ENCODE data around the gene HTT. TPM values are rescaled to one million over a fixed set of nuclear protein-coding genes. Genes with fewer than 3 reads are reported as not detected.
A peak's percentile ranks its signal among the peaks of the same experiment; 100 is the strongest.

Gene HTT
- total and polyA plus RNA-seq, 2 of the 13 experiments (the other 11 are each of a cell fraction or from before 2014, with no cell fraction given) = 17.5 to 19.5 TPM

DNA sequence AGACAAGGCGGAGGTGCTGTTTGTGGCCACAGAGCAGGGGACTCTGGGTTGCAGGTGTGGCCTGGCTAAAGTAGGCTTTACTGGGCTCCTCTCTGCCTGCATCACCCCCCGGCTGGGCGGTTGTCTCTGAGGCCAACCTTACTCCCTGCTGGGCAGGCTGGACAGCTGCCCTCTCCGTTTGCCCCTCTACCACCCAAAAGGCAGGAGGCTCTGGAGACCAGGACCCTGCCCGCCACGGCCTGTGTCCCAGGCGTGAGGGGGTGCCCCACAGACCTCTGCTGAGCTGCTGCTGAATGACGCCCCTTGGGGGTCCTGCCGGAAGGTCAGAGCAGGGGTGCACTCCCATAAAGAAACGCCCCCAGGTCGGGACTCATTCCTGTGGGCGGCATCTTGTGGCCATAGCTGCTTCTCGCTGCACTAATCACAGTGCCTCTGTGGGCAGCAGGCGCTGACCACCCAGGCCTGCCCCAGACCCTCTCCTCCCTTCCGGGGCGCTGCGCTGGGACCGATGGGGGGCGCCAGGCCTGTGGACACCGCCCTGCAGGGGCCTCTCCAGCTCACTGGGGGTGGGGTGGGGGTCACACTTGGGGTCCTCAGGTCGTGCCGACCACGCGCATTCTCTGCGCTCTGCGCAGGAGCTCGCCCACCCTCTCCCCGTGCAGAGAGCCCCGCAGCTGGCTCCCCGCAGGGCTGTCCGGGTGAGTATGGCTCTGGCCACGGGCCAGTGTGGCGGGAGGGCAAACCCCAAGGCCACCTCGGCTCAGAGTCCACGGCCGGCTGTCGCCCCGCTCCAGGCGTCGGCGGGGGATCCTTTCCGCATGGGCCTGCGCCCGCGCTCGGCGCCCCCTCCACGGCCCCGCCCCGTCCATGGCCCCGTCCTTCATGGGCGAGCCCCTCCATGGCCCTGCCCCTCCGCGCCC is 1.1 kb upstream of the HTT start (continued):
- TF ChIP-seq ZNF816 (CRISPR knock-in tag; IDR thresholded peaks at IDR 0.05; ENCODE audit: borderline replicate concordance) (no peak), GPN1 (CRISPR knock-in tag; IDR thresholded peaks at IDR 0.05; ENCODE audit: borderline replicate concordance) (no peak), HES4 (CRISPR knock-in tag; IDR thresholded peaks at IDR 0.05; ENCODE audit: borderline replicate concordance) (no peak; the same call in 1 of the 2 replicates), XBP1 (CRISPR knock-in tag; IDR thresholded peaks at IDR 0.05) (no peak), ZNF414 (CRISPR knock-in tag; IDR thresholded peaks at IDR 0.05) (0 out of 2 replicates have a peak, but pooled peaks have one; percentile 72), MYC (CRISPR knock-in tag; IDR thresholded peaks at IDR 0.05; ENCODE audit: borderline replicate concordance) (peak; percentile 73; the same call in 1 of the 2 replicates), RNF2 (conservative IDR thresholded peaks at IDR 0.05; ENCODE audit: low read depth) (no peak), THYN1 (CRISPR knock-in tag; IDR thresholded peaks at IDR 0.05; ENCODE audit: borderline replicate concordance, low read depth) (no peak), EZH2 (conservative IDR thresholded peaks at IDR 0.05; ENCODE audit: low read depth, low read length) (no peak), ZFP36L1 (CRISPR knock-in tag; IDR thresholded peaks at IDR 0.05) (no peak), TSC22D2 (CRISPR knock-in tag; IDR thresholded peaks at IDR 0.05; ENCODE audit: borderline replicate concordance) (no peak), ZC3H13 (CRISPR knock-in tag; IDR thresholded peaks at IDR 0.05) (no peak), MTF1 (CRISPR knock-in tag; IDR thresholded peaks at IDR 0.05) (no peak), CBX5 (CRISPR knock-in tag; IDR thresholded peaks at IDR 0.05; ENCODE audit: borderline replicate concordance) (0 out of 2 replicates have a peak, but pooled peaks have one; percentile 54), ATAD3A (CRISPR knock-in tag; IDR thresholded peaks at IDR 0.05) (no peak), ZNF672 (CRISPR knock-in tag; IDR thresholded peaks at IDR 0.05) (no peak), NCOA1 (CRISPR knock-in tag; IDR thresholded peaks at IDR 0.05) (no peak), EHMT2 (IDR thresholded peaks at IDR 0.05; ENCODE audit: borderline replicate concordance, low read depth, low read length) (no peak), HNRNPLL (IDR thresholded peaks at IDR 0.05; ENCODE audit: low read depth, low read length, poor library complexity, severe bottlenecking) (no peak), ZNF432 (CRISPR knock-in tag; IDR thresholded peaks at IDR 0.05; ENCODE audit: borderline replicate concordance) (no peak)
- TF ChIP-seq, protein P1, sequence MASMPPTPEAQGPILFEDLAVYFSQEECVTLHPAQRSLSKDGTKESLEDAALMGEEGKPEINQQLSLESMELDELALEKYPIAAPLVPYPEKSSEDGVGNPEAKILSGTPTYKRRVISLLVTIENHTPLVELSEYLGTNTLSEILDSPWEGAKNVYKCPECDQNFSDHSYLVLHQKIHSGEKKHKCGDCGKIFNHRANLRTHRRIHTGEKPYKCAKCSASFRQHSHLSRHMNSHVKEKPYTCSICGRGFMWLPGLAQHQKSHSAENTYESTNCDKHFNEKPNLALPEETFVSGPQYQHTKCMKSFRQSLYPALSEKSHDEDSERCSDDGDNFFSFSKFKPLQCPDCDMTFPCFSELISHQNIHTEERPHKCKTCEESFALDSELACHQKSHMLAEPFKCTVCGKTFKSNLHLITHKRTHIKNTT (CRISPR knock-in tag; IDR thresholded peaks at IDR 0.05) = no peak
- TF ChIP-seq, protein P2, sequence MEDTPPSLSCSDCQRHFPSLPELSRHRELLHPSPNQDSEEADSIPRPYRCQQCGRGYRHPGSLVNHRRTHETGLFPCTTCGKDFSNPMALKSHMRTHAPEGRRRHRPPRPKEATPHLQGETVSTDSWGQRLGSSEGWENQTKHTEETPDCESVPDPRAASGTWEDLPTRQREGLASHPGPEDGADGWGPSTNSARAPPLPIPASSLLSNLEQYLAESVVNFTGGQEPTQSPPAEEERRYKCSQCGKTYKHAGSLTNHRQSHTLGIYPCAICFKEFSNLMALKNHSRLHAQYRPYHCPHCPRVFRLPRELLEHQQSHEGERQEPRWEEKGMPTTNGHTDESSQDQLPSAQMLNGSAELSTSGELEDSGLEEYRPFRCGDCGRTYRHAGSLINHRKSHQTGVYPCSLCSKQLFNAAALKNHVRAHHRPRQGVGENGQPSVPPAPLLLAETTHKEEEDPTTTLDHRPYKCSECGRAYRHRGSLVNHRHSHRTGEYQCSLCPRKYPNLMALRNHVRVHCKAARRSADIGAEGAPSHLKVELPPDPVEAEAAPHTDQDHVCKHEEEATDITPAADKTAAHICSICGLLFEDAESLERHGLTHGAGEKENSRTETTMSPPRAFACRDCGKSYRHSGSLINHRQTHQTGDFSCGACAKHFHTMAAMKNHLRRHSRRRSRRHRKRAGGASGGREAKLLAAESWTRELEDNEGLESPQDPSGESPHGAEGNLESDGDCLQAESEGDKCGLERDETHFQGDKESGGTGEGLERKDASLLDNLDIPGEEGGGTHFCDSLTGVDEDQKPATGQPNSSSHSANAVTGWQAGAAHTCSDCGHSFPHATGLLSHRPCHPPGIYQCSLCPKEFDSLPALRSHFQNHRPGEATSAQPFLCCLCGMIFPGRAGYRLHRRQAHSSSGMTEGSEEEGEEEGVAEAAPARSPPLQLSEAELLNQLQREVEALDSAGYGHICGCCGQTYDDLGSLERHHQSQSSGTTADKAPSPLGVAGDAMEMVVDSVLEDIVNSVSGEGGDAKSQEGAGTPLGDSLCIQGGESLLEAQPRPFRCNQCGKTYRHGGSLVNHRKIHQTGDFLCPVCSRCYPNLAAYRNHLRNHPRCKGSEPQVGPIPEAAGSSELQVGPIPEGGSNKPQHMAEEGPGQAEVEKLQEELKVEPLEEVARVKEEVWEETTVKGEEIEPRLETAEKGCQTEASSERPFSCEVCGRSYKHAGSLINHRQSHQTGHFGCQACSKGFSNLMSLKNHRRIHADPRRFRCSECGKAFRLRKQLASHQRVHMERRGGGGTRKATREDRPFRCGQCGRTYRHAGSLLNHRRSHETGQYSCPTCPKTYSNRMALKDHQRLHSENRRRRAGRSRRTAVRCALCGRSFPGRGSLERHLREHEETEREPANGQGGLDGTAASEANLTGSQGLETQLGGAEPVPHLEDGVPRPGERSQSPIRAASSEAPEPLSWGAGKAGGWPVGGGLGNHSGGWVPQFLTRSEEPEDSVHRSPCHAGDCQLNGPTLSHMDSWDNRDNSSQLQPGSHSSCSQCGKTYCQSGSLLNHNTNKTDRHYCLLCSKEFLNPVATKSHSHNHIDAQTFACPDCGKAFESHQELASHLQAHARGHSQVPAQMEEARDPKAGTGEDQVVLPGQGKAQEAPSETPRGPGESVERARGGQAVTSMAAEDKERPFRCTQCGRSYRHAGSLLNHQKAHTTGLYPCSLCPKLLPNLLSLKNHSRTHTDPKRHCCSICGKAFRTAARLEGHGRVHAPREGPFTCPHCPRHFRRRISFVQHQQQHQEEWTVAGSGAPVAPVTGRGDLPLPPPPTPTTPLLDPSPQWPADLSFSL (CRISPR knock-in tag; IDR thresholded peaks at IDR 0.05) = no peak

Data from HepG2 (cell line).